ENCODE measurements around the gene COX8A.

- TF ChIP-seq EZH2 (optimal IDR thresholded peaks at IDR 0.05; ENCODE audit: low read depth, low read length) (no peak), EZH2phosphoT487 (IDR thresholded peaks at IDR 0.05; ENCODE audit: low read length) (no peak)
- TF ChIP-seq, protein P1, sequence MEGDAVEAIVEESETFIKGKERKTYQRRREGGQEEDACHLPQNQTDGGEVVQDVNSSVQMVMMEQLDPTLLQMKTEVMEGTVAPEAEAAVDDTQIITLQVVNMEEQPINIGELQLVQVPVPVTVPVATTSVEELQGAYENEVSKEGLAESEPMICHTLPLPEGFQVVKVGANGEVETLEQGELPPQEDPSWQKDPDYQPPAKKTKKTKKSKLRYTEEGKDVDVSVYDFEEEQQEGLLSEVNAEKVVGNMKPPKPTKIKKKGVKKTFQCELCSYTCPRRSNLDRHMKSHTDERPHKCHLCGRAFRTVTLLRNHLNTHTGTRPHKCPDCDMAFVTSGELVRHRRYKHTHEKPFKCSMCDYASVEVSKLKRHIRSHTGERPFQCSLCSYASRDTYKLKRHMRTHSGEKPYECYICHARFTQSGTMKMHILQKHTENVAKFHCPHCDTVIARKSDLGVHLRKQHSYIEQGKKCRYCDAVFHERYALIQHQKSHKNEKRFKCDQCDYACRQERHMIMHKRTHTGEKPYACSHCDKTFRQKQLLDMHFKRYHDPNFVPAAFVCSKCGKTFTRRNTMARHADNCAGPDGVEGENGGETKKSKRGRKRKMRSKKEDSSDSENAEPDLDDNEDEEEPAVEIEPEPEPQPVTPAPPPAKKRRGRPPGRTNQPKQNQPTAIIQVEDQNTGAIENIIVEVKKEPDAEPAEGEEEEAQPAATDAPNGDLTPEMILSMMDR (IDR thresholded peaks at IDR 0.05; ENCODE audit: low read length) = no peak
Observed at GRCh38 chr11:63958008-63958407, 16.4 kb upstream of the COX8A start.
